ENCODE measurements around the gene PWWP2B. TPM values are rescaled to one million over a fixed set of nuclear protein-coding genes. Genes with fewer than 3 reads are reported as not detected.
A peak's percentile ranks its signal among the peaks of the same experiment; 100 is the strongest.

PWWP2B gene
- total and polyA plus RNA-seq, 2 experiments from 2014 or later, result 2.3 to 12.8 TPM

- TF ChIP-seq, protein P1, sequence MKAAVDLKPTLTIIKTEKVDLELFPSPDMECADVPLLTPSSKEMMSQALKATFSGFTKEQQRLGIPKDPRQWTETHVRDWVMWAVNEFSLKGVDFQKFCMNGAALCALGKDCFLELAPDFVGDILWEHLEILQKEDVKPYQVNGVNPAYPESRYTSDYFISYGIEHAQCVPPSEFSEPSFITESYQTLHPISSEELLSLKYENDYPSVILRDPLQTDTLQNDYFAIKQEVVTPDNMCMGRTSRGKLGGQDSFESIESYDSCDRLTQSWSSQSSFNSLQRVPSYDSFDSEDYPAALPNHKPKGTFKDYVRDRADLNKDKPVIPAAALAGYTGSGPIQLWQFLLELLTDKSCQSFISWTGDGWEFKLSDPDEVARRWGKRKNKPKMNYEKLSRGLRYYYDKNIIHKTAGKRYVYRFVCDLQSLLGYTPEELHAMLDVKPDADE (IDR thresholded peaks at IDR 0.05), result no peak
- TF ChIP-seq, protein P2, sequence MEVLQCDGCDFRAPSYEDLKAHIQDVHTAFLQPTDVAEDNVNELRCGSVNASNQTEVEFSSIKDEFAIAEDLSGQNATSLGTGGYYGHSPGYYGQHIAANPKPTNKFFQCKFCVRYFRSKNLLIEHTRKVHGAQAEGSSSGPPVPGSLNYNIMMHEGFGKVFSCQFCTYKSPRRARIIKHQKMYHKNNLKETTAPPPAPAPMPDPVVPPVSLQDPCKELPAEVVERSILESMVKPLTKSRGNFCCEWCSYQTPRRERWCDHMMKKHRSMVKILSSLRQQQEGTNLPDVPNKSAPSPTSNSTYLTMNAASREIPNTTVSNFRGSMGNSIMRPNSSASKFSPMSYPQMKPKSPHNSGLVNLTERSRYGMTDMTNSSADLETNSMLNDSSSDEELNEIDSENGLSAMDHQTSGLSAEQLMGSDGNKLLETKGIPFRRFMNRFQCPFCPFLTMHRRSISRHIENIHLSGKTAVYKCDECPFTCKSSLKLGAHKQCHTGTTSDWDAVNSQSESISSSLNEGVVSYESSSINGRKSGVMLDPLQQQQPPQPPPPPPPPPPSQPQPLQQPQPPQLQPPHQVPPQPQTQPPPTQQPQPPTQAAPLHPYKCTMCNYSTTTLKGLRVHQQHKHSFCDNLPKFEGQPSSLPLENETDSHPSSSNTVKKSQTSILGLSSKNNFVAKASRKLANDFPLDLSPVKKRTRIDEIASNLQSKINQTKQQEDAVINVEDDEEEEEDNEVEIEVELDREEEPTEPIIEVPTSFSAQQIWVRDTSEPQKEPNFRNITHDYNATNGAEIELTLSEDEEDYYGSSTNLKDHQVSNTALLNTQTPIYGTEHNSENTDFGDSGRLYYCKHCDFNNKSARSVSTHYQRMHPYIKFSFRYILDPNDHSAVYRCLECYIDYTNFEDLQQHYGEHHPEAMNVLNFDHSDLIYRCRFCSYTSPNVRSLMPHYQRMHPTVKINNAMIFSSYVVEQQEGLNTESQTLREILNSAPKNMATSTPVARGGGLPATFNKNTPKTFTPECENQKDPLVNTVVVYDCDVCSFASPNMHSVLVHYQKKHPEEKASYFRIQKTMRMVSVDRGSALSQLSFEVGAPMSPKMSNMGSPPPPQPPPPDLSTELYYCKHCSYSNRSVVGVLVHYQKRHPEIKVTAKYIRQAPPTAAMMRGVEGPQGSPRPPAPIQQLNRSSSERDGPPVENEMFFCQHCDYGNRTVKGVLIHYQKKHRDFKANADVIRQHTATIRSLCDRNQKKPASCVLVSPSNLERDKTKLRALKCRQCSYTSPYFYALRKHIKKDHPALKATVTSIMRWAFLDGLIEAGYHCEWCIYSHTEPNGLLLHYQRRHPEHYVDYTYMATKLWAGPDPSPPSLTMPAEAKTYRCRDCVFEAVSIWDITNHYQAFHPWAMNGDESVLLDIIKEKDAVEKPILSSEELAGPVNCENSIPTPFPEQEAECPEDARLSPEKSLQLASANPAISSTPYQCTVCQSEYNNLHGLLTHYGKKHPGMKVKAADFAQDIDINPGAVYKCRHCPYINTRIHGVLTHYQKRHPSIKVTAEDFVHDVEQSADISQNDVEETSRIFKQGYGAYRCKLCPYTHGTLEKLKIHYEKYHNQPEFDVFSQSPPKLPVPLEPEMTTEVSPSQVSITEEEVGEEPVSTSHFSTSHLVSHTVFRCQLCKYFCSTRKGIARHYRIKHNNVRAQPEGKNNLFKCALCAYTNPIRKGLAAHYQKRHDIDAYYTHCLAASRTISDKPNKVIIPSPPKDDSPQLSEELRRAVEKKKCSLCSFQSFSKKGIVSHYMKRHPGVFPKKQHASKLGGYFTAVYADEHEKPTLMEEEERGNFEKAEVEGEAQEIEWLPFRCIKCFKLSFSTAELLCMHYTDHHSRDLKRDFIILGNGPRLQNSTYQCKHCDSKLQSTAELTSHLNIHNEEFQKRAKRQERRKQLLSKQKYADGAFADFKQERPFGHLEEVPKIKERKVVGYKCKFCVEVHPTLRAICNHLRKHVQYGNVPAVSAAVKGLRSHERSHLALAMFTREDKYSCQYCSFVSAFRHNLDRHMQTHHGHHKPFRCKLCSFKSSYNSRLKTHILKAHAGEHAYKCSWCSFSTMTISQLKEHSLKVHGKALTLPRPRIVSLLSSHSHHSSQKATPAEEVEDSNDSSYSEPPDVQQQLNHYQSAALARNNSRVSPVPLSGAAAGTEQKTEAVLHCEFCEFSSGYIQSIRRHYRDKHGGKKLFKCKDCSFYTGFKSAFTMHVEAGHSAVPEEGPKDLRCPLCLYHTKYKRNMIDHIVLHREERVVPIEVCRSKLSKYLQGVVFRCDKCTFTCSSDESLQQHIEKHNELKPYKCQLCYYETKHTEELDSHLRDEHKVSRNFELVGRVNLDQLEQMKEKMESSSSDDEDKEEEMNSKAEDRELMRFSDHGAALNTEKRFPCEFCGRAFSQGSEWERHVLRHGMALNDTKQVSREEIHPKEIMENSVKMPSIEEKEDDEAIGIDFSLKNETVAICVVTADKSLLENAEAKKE (CRISPR knock-in tag; IDR thresholded peaks at IDR 0.05), result no peak
- no peak for TF ChIP-seq CREB1 (CRISPR knock-in tag; IDR thresholded peaks at IDR 0.05; ENCODE audit: low read depth)
Measured at GRCh38 chr10:132447446-132448247, 50.6 kb downstream of the PWWP2B start (continued).

- Histone ChIP-seq H3K36me3 (ENCODE audit: insufficient read depth) (no peaks in the 10 kb centered on the region), H3K4me3 (no peak overlapping the region), H3K9me2 (ENCODE audit: insufficient read depth) (no peaks in the 10 kb centered on the region), H3F3A (replicated peaks; ENCODE audit: low read depth) (0 out of 2 replicates have a peak, but pooled peaks cover 8% of the 10 kb centered on the region), H3K27ac (ENCODE audit: low read depth) (peak overlapping the region; percentile 80), H3K27me3 (ENCODE audit: insufficient read depth) (no peaks in the 10 kb centered on the region), H3K4me2 (no peak overlapping the region), H3K79me2 (replicated peaks; ENCODE audit: insufficient read depth) (no peaks in the 10 kb centered on the region), H4K20me1 (replicated peaks; ENCODE audit: insufficient read depth) (no peaks in the 10 kb centered on the region), H3K4me1 (ENCODE audit: insufficient read depth) (peaks cover 17% of the 10 kb centered on the region), H2AFZ (no peak overlapping the region)
- peaks cover 23% of the 10 kb centered on the region for H3K4me1 Mint-ChIP-seq
- peaks cover 7% of the 10 kb centered on the region for H3K27me3 Mint-ChIP-seq (ENCODE audit: insufficient read depth, low read depth, poor library complexity)
- H3K36me3 Mint-ChIP-seq (ENCODE audit: low read depth), result no peaks in the 10 kb centered on the region
- ATAC-seq (peak; percentile 12), DNase-seq (ENCODE audit: low spot score) (peak; percentile 79)
- no peak overlapping the region for H3K4me3 Mint-ChIP-seq
- no peak overlapping the region for H3K27ac Mint-ChIP-seq
- H3K9me3 Mint-ChIP-seq, result no peaks in the 10 kb centered on the region; the same call in 2 of the 3 replicates
- TF ChIP-seq EZH2phosphoT487 (IDR thresholded peaks at IDR 0.05; ENCODE audit: unreplicated experiment) (no peak), JUNB (IDR thresholded peaks at IDR 0.05; ENCODE audit: unreplicated experiment) (no peak), ZNF114 (CRISPR knock-in tag; IDR thresholded peaks at IDR 0.05) (no peak), POLR2AphosphoS5 (IDR thresholded peaks at IDR 0.05; ENCODE audit: low read depth) (no peak), CREB1 (CRISPR knock-in tag; IDR thresholded peaks at IDR 0.05; ENCODE audit: low read depth) (no peak), STAT1 (IDR thresholded peaks at IDR 0.05; ENCODE audit: unreplicated experiment) (no peak)
Measured at GRCh38 chr10:132448248-132448731, 51.3 kb downstream of the PWWP2B start.
